ENCODE results near the gene BCOR.
A peak's percentile ranks its signal among the peaks of the same experiment; 100 is the strongest.

The BCOR gene

GRCh38 chrX:40012039-40012867, 85.5 kb downstream of the BCOR start:
- no peak for TF ChIP-seq CTCF (IDR thresholded peaks at IDR 0.05; ENCODE audit: low read depth, low read length)
- no peaks in the 10 kb centered on the region for H3K36me3 ChIP-seq
- H3K4me3 ChIP-seq (ENCODE audit: low read depth, low read length), result peak overlapping the region; percentile 51
- H3K9me3 ChIP-seq (ENCODE audit: severe bottlenecking), result peaks cover 15% of the 10 kb centered on the region
- peak overlapping the region; percentile 96 for H3K27ac ChIP-seq
- peak; percentile 40 for DNase-seq
- H3K27me3 ChIP-seq (ENCODE audit: insufficient read depth, low read depth, severe bottlenecking), result peaks cover 73% of the 10 kb centered on the region

GRCh38 chrX:40011322-40012038, 86.3 kb downstream of the BCOR start:
- TF ChIP-seq CTCF (IDR thresholded peaks at IDR 0.05; ENCODE audit: low read depth, low read length), result no peak
- H3K36me3 ChIP-seq, result no peaks in the 10 kb centered on the region
- peak overlapping the region; percentile 96 for H3K27ac ChIP-seq
- no peak for DNase-seq
- peaks cover 12% of the 10 kb centered on the region for H3K9me3 ChIP-seq (ENCODE audit: severe bottlenecking)
- H3K27me3 ChIP-seq (ENCODE audit: insufficient read depth, low read depth, severe bottlenecking), result peaks cover 80% of the 10 kb centered on the region
- peak overlapping the region; percentile 51 for H3K4me3 ChIP-seq (ENCODE audit: low read depth, low read length)

GRCh38 chrX:40010550-40011321, 87.0 kb downstream of the BCOR start:
- peak; percentile 22 for DNase-seq

DNA sequence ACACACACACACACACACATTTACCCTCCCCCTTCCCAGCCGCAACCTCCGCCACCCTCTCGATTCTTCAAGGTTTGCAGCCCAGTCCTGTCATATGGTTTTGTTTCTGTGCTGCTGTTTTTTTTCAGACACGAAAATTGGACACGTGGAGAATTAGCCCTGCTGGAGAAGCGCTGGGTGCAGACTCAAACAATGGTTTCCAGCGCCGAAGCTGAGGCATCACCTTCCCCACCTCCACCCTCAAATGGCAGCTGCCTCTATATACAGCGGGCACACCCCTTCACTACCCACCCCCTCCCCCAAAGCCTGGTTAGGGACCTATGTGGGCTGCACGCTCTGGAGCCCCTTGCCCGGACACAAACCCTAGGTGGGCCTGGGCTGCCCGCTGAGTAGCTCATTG, 87.9 kb downstream of the BCOR start:
- TF ChIP-seq CTCF (IDR thresholded peaks at IDR 0.05; ENCODE audit: low read depth, low read length), result no peak
- peak overlapping the region; percentile 59 for H3K4me3 ChIP-seq (ENCODE audit: low read depth, low read length)
- no peaks in the 10 kb centered on the region for H3K36me3 ChIP-seq
- H3K27ac ChIP-seq, result peak overlapping the region; percentile 96
- H3K27me3 ChIP-seq (ENCODE audit: insufficient read depth, low read depth, severe bottlenecking), result peaks cover 84% of the 10 kb centered on the region
- peak; percentile 18 for DNase-seq
- peaks cover 11% of the 10 kb centered on the region for H3K9me3 ChIP-seq (ENCODE audit: severe bottlenecking)

More at GRCh38 chrX:40010550-40011321, 87.0 kb downstream of the BCOR start:
- peak overlapping the region; percentile 59 for H3K4me3 ChIP-seq (ENCODE audit: low read depth, low read length)
- H3K36me3 ChIP-seq, result no peaks in the 10 kb centered on the region
- peak overlapping the region; percentile 96 for H3K27ac ChIP-seq
- peaks cover 12% of the 10 kb centered on the region for H3K9me3 ChIP-seq (ENCODE audit: severe bottlenecking)
- no peak for TF ChIP-seq CTCF (IDR thresholded peaks at IDR 0.05; ENCODE audit: low read depth, low read length)
- peaks cover 84% of the 10 kb centered on the region for H3K27me3 ChIP-seq (ENCODE audit: insufficient read depth, low read depth, severe bottlenecking)

DNA sequence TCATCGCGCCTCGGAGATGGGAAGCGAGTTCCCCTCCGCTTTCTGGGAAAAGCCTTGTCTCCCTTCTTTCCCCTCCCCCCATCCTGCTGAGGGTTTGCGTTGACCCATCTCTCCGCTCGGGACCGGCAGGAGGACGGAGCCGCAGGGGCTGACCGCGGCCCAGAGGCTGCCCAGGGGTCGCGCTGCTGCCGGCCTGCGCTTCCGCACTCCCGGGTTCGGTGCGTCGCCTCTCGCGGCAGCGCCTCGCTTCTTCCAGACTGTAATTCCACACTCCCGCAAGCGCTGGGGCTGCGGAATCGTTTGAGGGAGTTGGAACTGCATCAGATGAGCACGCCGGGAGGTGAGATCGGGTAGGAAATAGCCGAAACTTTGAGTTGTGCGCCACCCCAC, 88.3 kb downstream of the BCOR start:
- H3K27me3 ChIP-seq (ENCODE audit: insufficient read depth, low read depth, severe bottlenecking), result peaks cover 88% of the 10 kb centered on the region
- peak overlapping the region; percentile 59 for H3K4me3 ChIP-seq (ENCODE audit: low read depth, low read length)
- H3K9me3 ChIP-seq (ENCODE audit: severe bottlenecking), result peaks cover 11% of the 10 kb centered on the region

More for the DNA sequence above, 88.3 kb downstream of the BCOR start:
- H3K36me3 ChIP-seq, result no peaks in the 10 kb centered on the region
- TF ChIP-seq CTCF (IDR thresholded peaks at IDR 0.05; ENCODE audit: low read depth, low read length), result no peak
- peak overlapping the region; percentile 96 for H3K27ac ChIP-seq
- no peak for DNase-seq

Data from WERI-Rb-1 (cell line).